Ovary (tissue), 9 donors: ENCODE data around the gene KCNK5. TPM values are rescaled to one million over a fixed set of nuclear protein-coding genes. Genes with fewer than 3 reads are reported as not detected.

Source experiments
- DNase-seq, 5 donors: peaks; one replicate each; pipeline ENCODE4 v3.0.0-alpha.2; 2019 to 2020
- H3K27ac ChIP-seq, 2 donors: fragments of 200-600 bp; one replicate each; pipeline versions ENCODE4 v1.5.1 to v1.8.0; 2019 to 2022
- H3K27me3 ChIP-seq: fragments of 200-600 bp; one replicate; pipeline ENCODE4 v1.8.0; 2022
- H3K36me3 ChIP-seq: fragments of 200-600 bp; sonication (generic); one replicate; pipeline ENCODE4 v1.5.1; 2019
- H3K4me1 ChIP-seq: one replicate; pipeline ENCODE4 v1.8.1; 2013; ENCODE audit warnings: mild to moderate bottlenecking, moderate library complexity; ENCODE audit not compliant: insufficient read depth
- H3K4me3 ChIP-seq: fragments of 200-600 bp; sonication (generic); one replicate; pipeline ENCODE4 v1.5.1; 2017
- H3K9me3 ChIP-seq, 2 donors: fragments of 200-600 bp in 1 of 2; sonication (generic) in 1 of 2; one replicate each; pipeline versions ENCODE4 v1.5.1 to v1.8.1; 2013 to 2019; ENCODE audit warnings: mild to moderate bottlenecking in 1 of 2, moderate library complexity in 1 of 2
- CTCF ChIP-seq, 3 donors: fragments of 450-650 bp in 2 of 3; fragments of 200-600 bp in 1 of 3; IDR thresholded peaks; one replicate each; pipeline versions ENCODE4 v1.5.1 to v1.8.0; 2016 to 2022; ENCODE audit warnings: antibody characterized with exemption in 3 of 3, mild to moderate bottlenecking in 1 of 3
- EP300 ChIP-seq: sonication (generic); formaldehyde crosslinking; IDR thresholded peaks from one replicate; pipeline ENCODE4 v1.6.1; 2017; ENCODE audit warnings: antibody characterized with exemption
- POLR2A ChIP-seq: fragments of 450-650 bp; IDR thresholded peaks from one replicate; pipeline ENCODE4 v1.6.1; 2017; ENCODE audit warnings: antibody characterized with exemption, mild to moderate bottlenecking, moderate library complexity
- WGBS, 3 donors: extraction: QIAGEN DNeasy Blood & Tissue Kit in 1 of 3; methylation state at CpG; one replicate each; pipeline versions ENCODE4 v1.1.5 to v1.1.7; 2013 to 2017; 5-methylcytosine and 5-hydroxymethylcytosine counted together
- intact Hi-C, 4 donors: fragments of 100-400 bp; cut with DNase I; formaldehyde crosslinking; loops; one replicate each; pipeline versions ENCODE4 v1.11.0 to v1.15.1; 2022 to 2023
- polyA plus RNA-seq, 2 donors: library from polyadenylated mRNA; stranded (reverse); fragments of 200-250 nt in 1 of 2; fragments of 350-450 nt in 1 of 2; fragmentation: Illumina TruSeq in 1 of 2; extraction: RNeasy Lipid Tissue Mini Kit (QIAGEN cat#74804) in 1 of 2; gene quantifications; one replicate each; pipeline ENCODE4 v1.2.3, GENCODE V29; 2013 to 2014
- total RNA-seq, 7 donors: library from RNA; depleted of rRNA in 2 of 7; stranded (reverse); fragments of >200 nt in 2 of 7; fragmentation: NEBNext Ultra II Directional in 3 of 7; extraction: Animal tissue kit (Norgen Biotek cat#: 25700) in 3 of 7; gene quantifications; one replicate each; pipeline versions ENCODE4 v1.1.0 to v1.2.4, GENCODE V29; 2016 to 2023
- donor health status: DM: no; HTN: no; CAD: no; lungs with moderate emphysema.
- donor health status: DM: no; HTN: no; CAD: no.
- donor health status: Bipolar disorder and iron deficiency.
- donor health status: DM: yes; HTN: yes; CAD: no.
- donor health status: DM: no; HTN: no; CAD: no.
- donor health status: DM: yes; HTN: yes; CAD: no.

Gene KCNK5
- total and polyA plus RNA-seq, 9 donors: 1.9 to 15.2 (median 7.9) TPM

- peaks cover 0 to 2% of the 10 kb centered on the region in 2 donors for H3K9me3 ChIP-seq
- WGBS, 3 donors: 8 to 16% (median 9%) methylated on average over 8 of the region's 8 CpGs
- TF ChIP-seq CTCF (IDR thresholded peaks at IDR 0.05) (no peak), EP300 (no peak), POLR2A (no peak)
- H3K4me3 ChIP-seq: no peak overlapping the region
- no peak for DNase-seq
- no peaks in the 10 kb centered on the region for H3K27me3 ChIP-seq
- peaks cover 2% of the 10 kb centered on the region for H3K4me1 ChIP-seq
- H3K36me3 ChIP-seq: no peaks in the 10 kb centered on the region
- H3K27ac ChIP-seq: no peak overlapping the region
- intact Hi-C loops: no loop called here
Observed at GRCh38 chr6:39251406-39251805, 22.1 kb upstream of the KCNK5 start.

- Histone ChIP-seq H3K9me3 (peaks cover 0 to 2% of the 10 kb centered on the region in 2 donors), H3K27ac (no peak overlapping the region), H3K27me3 (no peaks in the 10 kb centered on the region), H3K4me1 (peaks cover 2% of the 10 kb centered on the region), H3K36me3 (no peaks in the 10 kb centered on the region), H3K4me3 (no peak overlapping the region)
- TF ChIP-seq CTCF (IDR thresholded peaks at IDR 0.05) (no peak), EP300 (no peak), POLR2A (no peak)
- DNase-seq: no peak
- intact Hi-C loops: no loop called here
Observed at GRCh38 chr6:39250507-39250906, 21.2 kb upstream of the KCNK5 start.

GRCh38 chr6:39249278-39249677 is 20.0 kb upstream of the KCNK5 start:
- Histone ChIP-seq H3K4me3 (no peak overlapping the region), H3K27ac (no peak overlapping the region), H3K4me1 (peaks cover 2% of the 10 kb centered on the region), H3K36me3 (no peaks in the 10 kb centered on the region), H3K9me3 (peaks cover 0 to 2% of the 10 kb centered on the region in 2 donors), H3K27me3 (no peaks in the 10 kb centered on the region)
- TF ChIP-seq EP300 (no peak), CTCF (IDR thresholded peaks at IDR 0.05) (no peak), POLR2A (no peak)
- intact Hi-C loops: no loop called here
- 97 to 100% (median 100%) methylated on average over 1 of the region's 1 CpG for WGBS, 3 donors
- DNase-seq: no peak

- peaks cover 2% of the 10 kb centered on the region for H3K4me1 ChIP-seq
- H3K4me3 ChIP-seq: no peak overlapping the region
- H3K27me3 ChIP-seq: no peaks in the 10 kb centered on the region
- peaks cover 0 to 2% of the 10 kb centered on the region in 2 donors for H3K9me3 ChIP-seq
- WGBS, 3 donors: 91 to 98% (median 92%) methylated on average over 5 of the region's 5 CpGs
- no peak for DNase-seq
- no peak overlapping the region for H3K27ac ChIP-seq
- intact Hi-C loops: no loop called here
- TF ChIP-seq EP300: no peak
- TF ChIP-seq CTCF (IDR thresholded peaks at IDR 0.05): no peak
- no peak for TF ChIP-seq POLR2A
- H3K36me3 ChIP-seq: no peaks in the 10 kb centered on the region
Observed at GRCh38 chr6:39247667-39248194, 18.5 kb upstream of the KCNK5 start.
